HG02840 (cell line): Measurements from ENCODE around the gene NUMB.

ENCODE experiments used
- ATAC-seq: cut with Tn5 transposase; IDR thresholded peaks from one replicate; pipeline ENCODE4 v1.9.1; 2021; ENCODE audit warnings: mild to moderate bottlenecking, moderate library complexity, moderate number of reproducible peaks; ENCODE audit not compliant: unreplicated experiment, low FRiP score

NUMB gene

DNA sequence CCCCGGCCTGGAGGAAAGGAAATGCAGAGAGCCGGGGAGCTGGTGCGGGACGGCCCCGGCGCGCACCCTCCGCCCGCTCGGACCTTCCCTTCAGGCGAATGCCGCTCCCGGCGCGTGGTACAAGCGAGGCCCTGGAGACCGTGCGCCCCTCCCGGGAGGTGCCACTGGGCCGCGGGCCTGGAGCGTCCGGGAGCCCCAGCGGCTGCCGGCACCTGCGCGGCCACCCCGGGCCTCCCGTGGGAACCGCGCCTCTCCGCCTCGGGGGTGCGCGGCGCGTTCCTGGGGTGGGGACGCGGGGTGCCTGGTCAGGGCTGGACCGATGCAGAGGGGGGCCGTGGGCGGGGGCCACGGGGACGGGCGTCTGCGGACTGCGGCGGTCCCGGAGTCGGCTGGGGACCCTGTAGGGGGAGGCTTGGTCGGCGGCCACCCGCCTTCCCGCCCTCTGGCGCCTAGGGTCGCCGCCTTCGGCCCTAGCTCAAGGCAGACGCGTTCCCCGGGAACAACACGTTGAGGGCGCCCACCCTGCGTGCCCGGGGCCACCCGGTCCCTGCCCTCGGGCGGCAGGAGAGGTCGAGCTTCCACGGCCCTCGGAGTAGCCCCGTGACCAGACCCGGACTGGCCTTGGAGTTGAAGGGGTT, 220.4 kb downstream of the NUMB start:
- no peak for ATAC-seq

DNA sequence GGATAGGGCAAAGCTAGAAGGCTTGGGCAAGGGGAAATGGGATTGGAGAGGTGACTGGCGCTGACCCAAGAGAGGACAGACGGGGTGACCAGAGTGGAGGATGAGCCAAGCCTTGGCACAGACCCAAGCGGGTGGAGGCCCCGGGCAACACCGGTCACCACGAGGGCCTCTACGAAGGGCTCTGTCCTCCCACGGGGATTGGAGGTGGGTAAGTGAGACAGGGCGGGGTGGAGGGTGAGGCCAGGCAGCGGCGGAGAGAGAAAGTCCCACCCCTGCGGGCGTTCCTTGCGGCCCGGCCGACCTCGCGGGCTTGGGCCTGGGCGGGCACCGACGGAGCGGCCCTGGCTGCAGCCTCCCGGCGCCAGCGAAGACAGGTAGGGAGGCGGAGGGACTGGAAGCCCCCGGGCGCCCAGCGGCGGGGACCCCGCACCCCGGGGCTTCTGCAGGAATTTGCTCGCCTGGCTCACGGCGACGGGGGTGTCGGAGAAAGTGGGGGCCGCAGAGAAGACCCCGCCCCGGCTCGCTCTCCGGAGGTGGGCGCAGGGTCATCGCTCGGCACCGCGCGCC, 221.0 kb downstream of the NUMB start, which contains the start of gene PAPLN:
TSS of gene PAPLN (plus strand) at position 288 of the 567 bp plus-strand sequence. CDS start 2,273 bp downstream, outside the sequence.
- ATAC-seq, result no peak

DNA sequence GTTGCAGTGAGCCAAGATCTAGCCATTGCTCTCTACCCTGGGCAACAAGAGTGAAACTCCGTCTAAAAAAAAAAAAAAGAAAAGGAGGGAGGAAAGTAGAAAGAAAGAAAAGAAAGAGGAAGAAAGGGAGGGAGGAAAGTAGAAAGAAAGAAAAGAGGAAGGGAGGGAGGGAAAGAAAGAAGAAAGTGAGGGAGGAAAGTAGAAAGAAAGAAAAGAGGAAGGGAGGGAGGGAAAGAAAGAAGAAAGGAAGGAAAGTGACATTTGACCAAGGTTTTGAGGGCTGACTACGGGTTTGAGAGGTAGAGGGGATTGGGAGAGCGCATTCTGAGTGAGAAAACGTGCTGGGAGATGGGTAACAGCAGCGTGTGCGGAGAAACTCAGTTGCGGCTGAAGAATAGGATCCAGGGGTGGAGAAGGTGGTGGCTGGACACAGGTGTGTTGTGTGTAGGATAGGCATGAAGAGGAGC, 221.6 kb downstream of the NUMB start:
- ATAC-seq, result no peak

DNA sequence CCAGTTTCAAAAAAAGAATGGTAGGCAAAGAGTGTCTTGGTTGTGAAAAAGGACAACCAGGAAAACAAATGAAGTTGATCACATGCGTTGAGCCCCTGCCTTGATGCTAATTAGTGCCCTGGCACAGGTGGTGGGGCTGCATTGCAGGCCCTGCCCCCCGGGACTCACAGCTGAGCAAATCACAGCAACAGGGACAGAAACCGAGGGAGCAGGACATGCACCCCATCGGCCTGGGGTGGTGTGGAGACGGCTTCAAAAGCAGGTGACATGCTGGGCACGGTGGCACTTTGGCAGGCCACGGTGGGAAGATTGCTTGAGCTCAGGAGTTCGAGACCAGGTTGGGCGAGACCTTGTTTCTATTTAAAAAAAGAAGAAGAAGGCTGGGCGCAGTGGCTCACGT, 222.2 kb downstream of the NUMB start:
- no peak for ATAC-seq

DNA sequence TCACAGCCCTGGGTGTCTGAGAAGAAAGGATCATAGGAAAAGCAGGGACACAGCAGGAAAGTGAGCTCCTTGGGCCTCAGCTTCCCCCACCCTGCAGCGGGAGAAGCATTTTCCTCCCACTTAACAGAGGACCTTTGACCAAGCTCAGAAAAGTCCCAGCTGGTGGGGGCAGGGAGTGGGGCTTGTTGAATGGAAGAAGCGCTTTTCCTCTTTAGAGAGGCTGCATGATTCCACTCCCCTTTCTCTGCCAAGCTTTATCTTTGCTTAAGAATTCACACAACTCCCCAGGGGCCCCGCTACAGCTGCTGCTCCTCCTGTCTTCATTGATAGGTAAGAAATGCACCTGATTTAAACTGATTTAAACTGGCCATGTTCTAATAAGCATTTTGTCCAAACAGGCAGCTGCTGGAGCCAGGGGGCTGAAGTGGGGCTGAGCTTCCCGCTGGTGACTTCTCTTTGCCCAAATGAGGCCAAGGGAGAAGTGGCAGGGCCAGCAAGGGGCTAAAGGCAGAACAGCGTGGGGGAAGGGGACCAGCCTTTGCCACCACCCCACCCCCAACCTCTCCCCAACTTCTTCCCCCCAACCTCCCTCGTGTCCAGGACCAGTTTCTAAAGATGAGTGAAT, 222.7 kb downstream of the NUMB start:
- ATAC-seq, result no peak

DNA sequence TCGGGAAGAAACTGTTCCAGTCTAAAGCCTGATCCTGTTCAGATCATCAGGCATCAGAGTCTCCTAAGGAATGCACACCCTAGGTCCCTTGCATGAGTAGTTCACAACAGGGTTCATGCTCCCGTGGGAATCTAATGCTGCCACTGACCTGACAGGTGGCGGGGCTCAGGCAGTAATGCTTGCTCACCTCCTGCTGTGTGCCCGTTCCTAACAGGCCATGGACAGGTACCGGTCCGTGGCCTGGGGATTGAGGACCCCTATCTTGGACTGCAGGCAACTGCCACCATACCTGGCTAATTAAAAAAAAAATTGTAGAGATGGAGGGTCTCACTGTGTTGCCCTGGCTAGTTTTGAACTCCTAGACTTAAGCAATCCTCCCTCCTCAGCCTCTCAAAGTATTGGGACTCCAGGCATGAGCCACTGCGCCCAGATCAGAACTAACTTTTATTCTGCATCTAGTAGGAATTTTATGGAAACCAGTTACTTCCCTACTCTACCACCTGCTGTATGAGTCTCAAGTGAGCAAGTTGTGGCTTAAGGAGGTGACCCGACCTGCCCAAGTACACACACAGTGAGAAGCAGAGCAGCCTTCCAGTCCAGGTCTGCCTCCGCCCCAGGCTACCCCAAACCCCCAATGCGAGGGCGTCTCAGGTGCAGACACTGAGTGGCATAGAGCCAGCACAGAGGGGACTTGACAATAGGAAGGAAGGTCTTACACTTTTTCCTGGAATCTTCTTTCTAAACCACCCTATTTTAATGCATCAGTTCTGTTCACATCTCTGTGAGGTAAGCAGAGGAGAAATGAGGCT, 223.6 kb downstream of the NUMB start:
- no peak for ATAC-seq

DNA sequence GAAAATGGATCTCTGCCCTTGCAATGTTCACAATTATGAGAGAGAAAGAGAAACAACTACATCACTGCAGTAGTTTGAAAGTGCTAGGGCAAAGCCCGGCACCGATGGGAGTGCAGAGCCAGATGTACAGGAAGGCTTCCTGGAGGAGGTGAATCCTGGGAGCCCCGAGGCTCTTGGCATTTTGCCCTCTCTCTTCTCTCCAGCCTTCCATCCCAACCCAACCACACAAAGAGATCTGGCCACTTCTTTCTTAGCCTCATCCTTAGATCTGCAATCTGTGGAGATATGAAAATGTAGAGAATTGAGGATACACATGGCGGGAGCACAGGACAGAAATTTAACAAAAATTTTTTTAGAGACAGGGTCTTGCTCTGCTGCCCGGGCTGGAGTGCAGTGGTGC, 224.3 kb downstream of the NUMB start:
- no peak for ATAC-seq

DNA sequence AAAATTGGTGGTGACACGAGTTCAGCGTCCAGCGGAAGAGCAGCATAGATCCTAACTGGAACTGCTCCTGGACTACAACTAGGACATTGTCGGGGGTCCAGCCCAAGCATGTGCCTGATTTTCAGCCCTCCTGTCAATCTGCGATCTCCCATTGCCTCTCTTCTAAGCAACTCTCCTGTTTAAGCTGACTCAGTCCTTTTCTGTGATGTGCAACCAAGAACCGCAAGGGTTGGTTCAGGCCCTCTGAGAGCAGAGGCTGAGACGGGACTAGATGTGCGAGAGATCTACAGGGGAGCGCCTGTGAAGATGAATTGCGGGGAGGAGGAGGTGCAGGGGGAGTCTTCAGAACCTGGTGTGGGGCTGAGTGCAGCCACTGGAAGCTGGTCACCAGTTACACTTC, 224.8 kb downstream of the NUMB start:
- no peak for ATAC-seq

DNA sequence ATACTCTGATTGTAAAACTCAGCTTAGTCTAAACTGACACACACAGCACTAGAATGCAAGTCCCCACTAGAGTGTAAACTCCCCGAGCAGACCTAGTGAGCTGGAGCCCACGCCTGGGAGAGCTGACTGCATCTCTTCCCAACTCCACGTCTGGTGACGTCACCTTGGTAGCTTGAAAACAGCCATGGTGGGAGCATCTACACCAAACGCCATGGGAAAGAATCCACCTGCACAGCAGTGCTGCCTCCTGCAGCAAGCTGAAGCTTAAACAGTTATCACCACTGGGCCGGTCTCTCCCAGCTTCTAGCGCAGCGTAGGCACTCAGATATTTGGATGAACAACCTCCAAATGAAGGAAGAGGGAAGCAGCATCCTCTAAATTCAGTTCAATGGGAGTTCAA, 225.4 kb downstream of the NUMB start:
- ATAC-seq, result no peak

DNA sequence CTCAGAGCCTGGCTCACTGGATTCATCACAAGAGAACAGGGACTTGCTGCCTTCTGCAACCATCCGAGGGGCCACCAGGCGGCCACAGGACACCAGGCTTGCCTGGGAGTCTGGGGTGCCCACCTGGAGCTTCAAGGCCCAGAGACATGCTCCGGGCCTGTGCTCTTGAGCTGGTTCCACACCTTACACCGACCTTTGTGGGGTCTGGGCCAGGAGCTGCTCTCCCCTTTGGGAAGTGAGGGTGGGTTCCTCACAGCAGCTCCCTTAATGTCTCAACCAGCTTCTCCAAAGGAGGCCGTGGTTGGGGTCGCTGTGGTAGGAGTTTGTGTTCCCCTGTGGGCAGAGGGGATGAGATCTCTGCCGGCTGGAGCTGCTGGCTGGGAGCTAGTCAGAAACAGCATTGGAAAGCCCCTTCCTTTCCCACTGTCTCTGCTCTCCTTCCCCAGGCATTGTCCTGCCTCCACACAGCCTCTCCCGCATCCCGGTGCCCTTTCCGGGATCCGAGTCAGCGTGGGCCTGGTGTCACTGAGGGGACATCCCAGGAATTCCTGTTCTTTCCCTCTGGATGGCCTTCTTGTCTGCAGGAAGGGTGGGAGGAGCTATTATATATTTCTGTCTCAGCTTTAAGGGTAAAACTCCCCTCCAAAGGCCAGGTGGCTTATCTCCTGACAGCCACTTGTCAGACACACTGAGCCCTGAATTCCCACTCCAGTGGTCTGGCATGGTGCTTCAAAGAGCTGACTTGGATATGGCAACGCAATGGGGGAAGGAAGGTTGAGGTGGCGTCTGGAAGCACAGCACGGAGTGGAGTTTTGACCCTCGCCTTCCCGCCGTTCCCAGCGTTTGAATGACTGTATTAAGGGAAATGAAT, 226.1 kb downstream of the NUMB start:
- no peak for ATAC-seq

DNA sequence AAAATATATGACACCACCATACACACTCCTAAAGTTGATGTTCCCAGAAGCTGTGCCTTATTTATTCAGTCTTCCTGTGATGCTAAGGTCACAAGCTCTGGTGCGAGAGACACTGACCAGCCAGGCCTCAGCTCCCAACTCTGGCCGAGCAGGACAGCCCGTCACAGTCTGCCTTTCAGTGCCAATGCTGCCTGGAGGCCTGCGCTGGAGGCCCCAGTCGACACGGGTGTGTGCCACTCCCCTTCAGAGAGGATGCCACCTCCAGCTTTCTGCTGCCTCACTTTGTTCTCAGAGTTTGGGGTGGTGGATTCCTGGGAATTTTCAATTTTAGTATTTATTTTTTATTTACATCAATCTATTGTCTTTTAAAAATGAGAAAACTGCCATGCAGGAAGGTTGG, 228.3 kb downstream of the NUMB start:
- no peak for ATAC-seq

DNA sequence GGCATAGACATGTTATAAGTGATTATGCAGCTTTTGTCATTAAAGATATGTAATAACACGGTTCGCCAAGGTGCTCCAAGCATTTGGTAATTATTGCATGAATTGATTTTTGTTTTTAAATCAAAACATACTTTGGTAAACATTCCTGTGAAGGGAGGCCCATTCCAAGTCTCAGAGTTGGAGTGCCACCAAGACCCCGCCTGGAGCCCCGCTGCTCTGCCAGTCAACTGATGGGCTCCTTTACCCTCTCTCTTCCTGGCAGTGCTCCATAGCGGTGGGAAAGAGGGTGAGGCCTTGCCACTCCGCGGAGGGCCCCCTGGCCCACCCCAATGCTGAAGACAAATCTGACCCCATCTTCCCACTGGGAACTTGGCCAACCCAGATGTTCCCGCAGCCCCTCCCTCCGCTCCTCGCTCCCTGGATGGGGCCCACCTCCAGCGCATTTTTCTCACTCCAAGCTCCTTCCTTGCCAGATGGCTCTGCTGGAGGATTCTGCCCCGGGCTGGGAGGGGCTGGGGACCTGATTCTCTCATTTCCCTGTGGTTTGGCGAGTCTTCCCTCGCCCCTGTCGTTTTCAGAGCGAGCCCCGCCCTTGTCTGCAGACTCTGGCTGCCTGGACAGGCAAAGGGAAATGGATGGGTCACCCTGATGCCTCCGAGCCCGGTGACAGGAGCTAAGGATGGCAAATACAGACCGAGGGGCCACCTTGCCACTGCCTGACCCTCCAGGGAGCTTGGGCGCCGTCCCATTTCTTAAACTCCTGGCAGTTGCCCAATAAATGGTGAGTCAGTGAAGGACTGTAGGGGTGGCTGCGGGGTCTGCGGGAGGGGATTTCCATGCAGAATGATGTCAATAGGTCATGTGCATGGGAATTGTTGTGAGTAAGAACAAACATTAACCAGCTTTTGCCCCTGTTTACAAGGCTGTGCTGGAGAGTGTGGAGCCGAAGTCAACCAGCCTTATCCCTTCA, 230.2 kb downstream of the NUMB start:
- ATAC-seq, result no peak

DNA sequence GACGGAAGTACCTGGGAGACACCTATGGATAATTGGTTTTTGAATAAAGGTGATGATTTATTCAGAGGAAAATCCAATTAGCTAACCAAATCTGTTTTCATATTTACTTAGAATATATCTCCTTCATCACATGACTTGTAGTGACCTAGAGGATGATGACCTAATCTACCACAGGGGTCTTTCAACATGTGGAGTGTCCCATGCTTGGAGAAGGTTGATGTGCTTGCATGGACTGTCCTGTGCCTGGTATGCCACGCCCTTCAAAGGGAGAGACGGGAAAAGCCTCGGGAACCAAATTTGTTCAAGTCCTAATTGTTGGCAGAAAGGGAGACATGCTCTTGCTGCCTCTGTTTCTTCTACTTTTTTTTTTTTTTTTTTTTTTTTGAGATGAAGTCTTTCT, 232.8 kb downstream of the NUMB start:
- no peak for ATAC-seq
